Neuronal stem cell (in vitro differentiated cells): ENCODE data around the gene TMEM35B.

ENCODE experiments used
- DNase-seq: peaks from one replicate; pipeline ENCODE4 v3.0.0-alpha.2; 2013; ENCODE audit warnings: low spot score
- H2AFZ ChIP-seq: one replicate; pipeline ENCODE4 v1.6.1; 2013; ENCODE audit warnings: mild to moderate bottlenecking, low read length, inconsistent platforms
- H2AK5ac ChIP-seq: 2 replicates; pipeline ENCODE4 v1.6.1; 2013; ENCODE audit warnings: low read depth, mild to moderate bottlenecking, inconsistent platforms, low read length, moderate library complexity, mixed read lengths
- H2BK120ac ChIP-seq: 2 replicates; pipeline ENCODE4 v1.6.1; 2013; ENCODE audit warnings: low read depth, mild to moderate bottlenecking, inconsistent platforms, low read length, moderate library complexity, mixed read lengths
- H2BK12ac ChIP-seq: one replicate; pipeline ENCODE4 v1.6.1; 2013; ENCODE audit warnings: low read length, inconsistent platforms
- H2BK15ac ChIP-seq: 2 replicates; pipeline ENCODE4 v1.6.1; 2013; ENCODE audit warnings: mild to moderate bottlenecking, low read length, inconsistent platforms, mixed read lengths
- H2BK5ac ChIP-seq: one replicate; pipeline ENCODE4 v1.6.1; 2013; ENCODE audit warnings: inconsistent platforms, mild to moderate bottlenecking, low read length, moderate library complexity
- H3K14ac ChIP-seq: one replicate; pipeline ENCODE4 v1.6.1; 2013; ENCODE audit warnings: low read length, inconsistent platforms
- H3K18ac ChIP-seq: 2 replicates; pipeline ENCODE4 v1.6.1; 2013; ENCODE audit warnings: low read length, inconsistent platforms
- H3K23ac ChIP-seq: 2 replicates; pipeline ENCODE4 v1.6.1; 2013; ENCODE audit warnings: low read depth, mild to moderate bottlenecking, mixed read lengths, low read length, inconsistent platforms; ENCODE audit not compliant: poor library complexity
- H3K27ac ChIP-seq: replicated peaks from 3 replicates; pipeline ENCODE4 v1.5.1; 2013; ENCODE audit warnings: low read length, inconsistent platforms
- H3K27me3 ChIP-seq, 3 experiments: 2 replicates each; pipeline ENCODE4 v1.6.1; 2013; ENCODE audit warnings: low read length in 3 of 3, mild to moderate bottlenecking in 2 of 3, inconsistent platforms in 1 of 3, low read depth in 1 of 3, mixed read lengths in 1 of 3, moderate library complexity in 1 of 3; ENCODE audit not compliant: control insufficient read depth in 3 of 3, insufficient read depth in 3 of 3
- H3K36me3 ChIP-seq, 2 donors: replicated peaks in 1 of 2; 2 replicates each; pipeline ENCODE4 v1.6.1; 2013; ENCODE audit warnings: low read length in 2 of 2; ENCODE audit not compliant: control insufficient read depth in 2 of 2, insufficient read depth in 2 of 2
- H3K4ac ChIP-seq: 2 replicates; pipeline ENCODE4 v1.6.1; 2013; ENCODE audit warnings: inconsistent platforms, mild to moderate bottlenecking, low read length, moderate library complexity
- H3K4me1 ChIP-seq, 2 donors: 1 replicate in 1 of 2; 2 replicates in 1 of 2; pipeline ENCODE4 v1.6.1; 2013; ENCODE audit warnings: low read length in 2 of 2, low read depth in 1 of 2; ENCODE audit not compliant: control insufficient read depth in 2 of 2, insufficient read depth in 1 of 2
- H3K4me2 ChIP-seq: one replicate; pipeline ENCODE4 v1.6.1; 2013; ENCODE audit warnings: mild to moderate bottlenecking, low read length, inconsistent platforms; ENCODE audit not compliant: insufficient read depth, poor library complexity, severe bottlenecking
- H3K4me3 ChIP-seq, 2 donors: 2 replicates each; pipeline ENCODE4 v1.5.1; 2013; ENCODE audit warnings: low read length in 2 of 2, mild to moderate bottlenecking in 2 of 2, inconsistent platforms in 1 of 2, moderate library complexity in 1 of 2
- H3K79me1 ChIP-seq: one replicate; pipeline ENCODE4 v1.6.1; 2013; ENCODE audit warnings: low read depth, mild to moderate bottlenecking, inconsistent platforms, low read length, moderate library complexity
- H3K9ac ChIP-seq: one replicate; pipeline ENCODE4 v1.6.1; 2013; ENCODE audit warnings: mild to moderate bottlenecking, low read depth, low read length, inconsistent platforms; ENCODE audit not compliant: poor library complexity
- H3K9me3 ChIP-seq, 2 donors: replicated peaks in 1 of 2; 2 replicates each; pipeline versions ENCODE3 to v1.6.1; 2013; ENCODE audit warnings: low read length in 2 of 2, mild to moderate bottlenecking in 2 of 2, inconsistent platforms in 1 of 2, low read depth in 1 of 2, mixed read lengths in 1 of 2, moderate library complexity in 1 of 2; ENCODE audit not compliant: control insufficient read depth in 2 of 2, insufficient read depth in 1 of 2
- H4K8ac ChIP-seq: one replicate; pipeline ENCODE4 v1.6.1; 2013; ENCODE audit warnings: low read depth, mild to moderate bottlenecking, inconsistent platforms, low read length, moderate library complexity
- H4K91ac ChIP-seq: one replicate; pipeline ENCODE4 v1.6.1; 2013; ENCODE audit warnings: low read length, low read depth, mild to moderate bottlenecking, inconsistent platforms; ENCODE audit not compliant: poor library complexity
- WGBS, 2 donors: extraction: QIAGEN DNeasy Blood & Tissue Kit; methylation state at CpG; one replicate each; pipeline ENCODE4 v1.1.7; 2013; ENCODE audit warnings: missing lambda C conversion rate in 2 of 2, mixed read lengths in 1 of 2; ENCODE audit not compliant: insufficient read length in 2 of 2, insufficient replicate concordance in 1 of 2; ENCODE audit errors: extremely low coverage in 2 of 2; 5-methylcytosine and 5-hydroxymethylcytosine counted together

TMEM35B gene

GRCh38 chr1:35005711-35006110 lies 20.6 kb upstream of the TMEM35B start:
- no peak overlapping the region for H2BK12ac ChIP-seq
- H3K79me1 ChIP-seq, result no peaks in the 10 kb centered on the region
- H4K91ac ChIP-seq, result no peak overlapping the region
- no peaks in the 10 kb centered on the region for H3K4me1 ChIP-seq
- H3K18ac ChIP-seq, result no peak overlapping the region
- H3K4me2 ChIP-seq, result no peak overlapping the region
- H3K4ac ChIP-seq, result no peak overlapping the region
- peaks cover 0 to 93% of the 10 kb centered on the region in 2 donors for H3K36me3 ChIP-seq
- H3K9ac ChIP-seq, result no peak overlapping the region
- no peak overlapping the region for H3K27ac ChIP-seq
- H3K23ac ChIP-seq, result no peak overlapping the region
- H3K4me3 ChIP-seq, result no peak overlapping the region
- no peak overlapping the region for H2AK5ac ChIP-seq
- no peak overlapping the region for H3K14ac ChIP-seq
- H2BK120ac ChIP-seq, result no peak overlapping the region
- H3K9me3 ChIP-seq, result no peaks in the 10 kb centered on the region
- no peak overlapping the region for H2BK5ac ChIP-seq
- no peak overlapping the region for H4K8ac ChIP-seq
- H2AFZ ChIP-seq, result no peak overlapping the region
- no peak overlapping the region for H2BK15ac ChIP-seq
- H3K27me3 ChIP-seq, result no peaks in the 10 kb centered on the region
- WGBS, 2 donors, result no CpG with 5 or more reads among the region's 3 CpGs
- no peak for DNase-seq

- no peak overlapping the region for H2BK12ac ChIP-seq
- no peaks in the 10 kb centered on the region for H3K79me1 ChIP-seq
- no peak overlapping the region for H3K14ac ChIP-seq
- no peak overlapping the region for H3K9ac ChIP-seq
- DNase-seq, result no peak
- H3K23ac ChIP-seq, result no peak overlapping the region
- H2BK120ac ChIP-seq, result no peak overlapping the region
- H3K4ac ChIP-seq, result no peak overlapping the region
- no peak overlapping the region for H3K18ac ChIP-seq
- H3K4me1 ChIP-seq, result no peaks in the 10 kb centered on the region
- no peak overlapping the region for H2BK15ac ChIP-seq
- H3K27ac ChIP-seq, result no peak overlapping the region
- WGBS, 2 donors, result no CpG with 5 or more reads among the region's 3 CpGs
- no peak overlapping the region for H4K8ac ChIP-seq
- H3K9me3 ChIP-seq, result no peaks in the 10 kb centered on the region
- peaks cover 0 to 59% of the 10 kb centered on the region in 2 donors for H3K36me3 ChIP-seq
- H2AK5ac ChIP-seq, result no peak overlapping the region
- no peaks in the 10 kb centered on the region for H3K27me3 ChIP-seq
- H3K4me3 ChIP-seq, result no peak overlapping the region
- H2BK5ac ChIP-seq, result no peak overlapping the region
- no peak overlapping the region for H2AFZ ChIP-seq
- no peak overlapping the region for H4K91ac ChIP-seq
- H3K4me2 ChIP-seq, result no peak overlapping the region
Observed at GRCh38 chr1:35001743-35002142, 16.6 kb upstream of the TMEM35B start.

- H2AK5ac ChIP-seq, result no peak overlapping the region
- no peak overlapping the region for H3K4me2 ChIP-seq
- H3K9ac ChIP-seq, result no peak overlapping the region
- no peak overlapping the region for H2BK15ac ChIP-seq
- peaks cover 0 to 11% of the 10 kb centered on the region in 2 donors for H3K36me3 ChIP-seq
- no peak for DNase-seq
- no peak overlapping the region for H3K27ac ChIP-seq
- H3K79me1 ChIP-seq, result no peaks in the 10 kb centered on the region
- H3K14ac ChIP-seq, result no peak overlapping the region
- H3K9me3 ChIP-seq, result no peaks in the 10 kb centered on the region
- WGBS, 2 donors, result no CpG with 5 or more reads among the region's 5 CpGs
- no peak overlapping the region for H2AFZ ChIP-seq
- H3K23ac ChIP-seq, result no peak overlapping the region
- no peaks in the 10 kb centered on the region for H3K4me1 ChIP-seq
- H2BK5ac ChIP-seq, result no peak overlapping the region
- H3K4ac ChIP-seq, result no peak overlapping the region
- H3K27me3 ChIP-seq, result no peaks in the 10 kb centered on the region
- no peak overlapping the region for H3K4me3 ChIP-seq
- no peak overlapping the region for H2BK120ac ChIP-seq
- no peak overlapping the region for H2BK12ac ChIP-seq
- H4K8ac ChIP-seq, result no peak overlapping the region
- no peak overlapping the region for H4K91ac ChIP-seq
- H3K18ac ChIP-seq, result no peak overlapping the region
Observed at GRCh38 chr1:34994878-34995277, 9.7 kb upstream of the TMEM35B start.

GRCh38 chr1:34988581-34988980 lies 3.4 kb upstream of the TMEM35B start:
- Histone ChIP-seq H3K4me3 (no peak overlapping the region), H3K27me3 (no peaks in the 10 kb centered on the region), H3K4me2 (no peak overlapping the region), H4K8ac (no peak overlapping the region), H3K9ac (no peak overlapping the region), H2BK120ac (no peak overlapping the region), H2BK15ac (no peak overlapping the region), H3K4me1 (peaks cover 2 to 9% of the 10 kb centered on the region in 2 donors), H2AK5ac (no peak overlapping the region), H4K91ac (no peak overlapping the region), H3K9me3 (no peaks in the 10 kb centered on the region), H3K4ac (no peak overlapping the region), H3K18ac (no peak overlapping the region), H2BK12ac (no peak overlapping the region), H3K14ac (no peak overlapping the region), H3K36me3 (peaks cover 0 to 23% of the 10 kb centered on the region in 2 donors), H3K27ac (no peak overlapping the region), H3K23ac (no peak overlapping the region), H2AFZ (no peak overlapping the region), H3K79me1 (no peaks in the 10 kb centered on the region), H2BK5ac (no peak overlapping the region)
- DNase-seq, result no peak
